HG03095 (cell line): Measurements from ENCODE around the gene LYRM9.
"Not testable (repeated sequence)": the region's sequence is repeated elsewhere in the genome, so short reads cannot be mapped to it uniquely, and the experiment has no call there.

ENCODE experiments used
- ATAC-seq: cut with Tn5 transposase; IDR thresholded peaks from one replicate; pipeline ENCODE4 v1.9.1; 2021; ENCODE audit warnings: moderate library complexity; ENCODE audit not compliant: unreplicated experiment

LYRM9 gene

DNA sequence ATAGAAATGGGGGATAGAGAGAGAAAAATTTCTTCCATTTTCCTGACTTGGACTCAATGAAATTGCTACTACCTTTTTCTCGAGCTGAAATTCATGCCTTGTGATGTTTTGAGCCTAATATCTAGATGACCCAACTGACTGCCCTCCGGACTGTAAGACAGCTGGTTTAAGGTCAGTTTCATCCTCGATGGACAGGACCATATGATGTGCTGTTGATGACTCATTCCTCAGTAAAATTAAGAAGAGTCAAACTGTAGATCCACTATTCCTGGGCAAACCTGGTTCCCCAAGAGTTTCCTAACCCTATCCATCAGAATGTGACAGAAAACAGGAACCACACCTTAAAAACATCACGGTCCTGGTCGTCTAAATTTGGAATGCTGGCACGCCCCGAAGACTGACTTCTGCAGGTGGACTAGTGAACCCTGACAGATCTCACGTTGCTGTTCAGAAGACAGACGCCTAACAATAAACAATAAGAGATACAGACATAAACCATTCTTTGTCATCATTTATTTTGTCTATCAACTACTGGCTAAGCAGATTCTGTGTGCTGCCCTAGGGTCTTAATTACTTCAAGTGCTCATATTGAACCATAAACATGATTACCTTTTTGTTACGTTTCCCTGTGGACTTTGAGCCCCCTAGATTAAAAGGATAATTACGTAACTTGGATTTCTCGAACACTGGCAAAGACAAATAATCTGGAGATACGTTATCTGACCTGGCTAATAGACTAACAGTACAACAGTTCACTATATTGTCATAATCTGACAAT, 47.7 kb downstream of the LYRM9 start:
- no peak for ATAC-seq

GRCh38 chr17:27840688-27841087, 52.5 kb downstream of the LYRM9 start:
- no peak for ATAC-seq

GRCh38 chr17:27840406-27840678, 52.8 kb downstream of the LYRM9 start:
- ATAC-seq: not testable (repeated sequence)

DNA sequence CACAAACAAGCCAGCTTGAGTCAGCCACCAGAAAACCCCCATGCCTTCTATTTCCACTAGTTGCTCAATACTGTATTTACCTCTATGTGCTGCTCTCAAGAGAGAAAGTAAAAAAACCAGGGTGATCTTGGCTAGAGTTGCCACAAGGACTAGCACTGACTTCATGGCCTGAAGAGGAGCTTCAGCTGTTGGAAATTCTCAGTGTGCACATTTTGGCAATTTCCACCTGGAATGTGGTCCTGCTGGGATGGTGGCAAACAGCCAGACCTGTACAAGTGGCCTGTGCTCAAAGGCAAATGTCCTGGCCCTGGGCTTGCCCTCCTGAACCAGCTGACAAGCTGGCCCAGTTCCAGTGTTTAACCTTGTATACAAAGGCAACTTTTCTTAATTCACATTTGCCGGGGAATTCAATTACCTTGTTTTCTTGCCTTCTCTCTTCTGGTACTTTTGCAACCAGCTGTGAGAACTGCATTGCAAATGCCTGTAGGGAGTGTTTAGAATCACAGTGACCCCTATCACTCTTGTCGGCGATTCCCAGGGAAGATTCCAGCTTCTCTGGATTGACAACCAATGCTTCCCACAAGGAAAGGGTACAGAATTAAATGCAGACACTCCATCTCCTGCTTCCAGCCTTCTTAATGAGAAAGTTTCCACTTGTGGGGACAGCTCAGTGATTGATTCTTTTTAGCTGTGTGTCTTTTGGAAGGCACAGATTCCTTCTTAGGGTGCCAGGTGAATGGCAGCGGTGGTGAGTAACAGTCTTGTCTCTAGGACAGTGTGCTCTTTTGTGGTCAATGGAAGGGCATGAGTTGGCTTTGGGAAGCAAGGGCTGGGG, 53.4 kb downstream of the LYRM9 start:
- not testable (repeated sequence) for ATAC-seq

DNA sequence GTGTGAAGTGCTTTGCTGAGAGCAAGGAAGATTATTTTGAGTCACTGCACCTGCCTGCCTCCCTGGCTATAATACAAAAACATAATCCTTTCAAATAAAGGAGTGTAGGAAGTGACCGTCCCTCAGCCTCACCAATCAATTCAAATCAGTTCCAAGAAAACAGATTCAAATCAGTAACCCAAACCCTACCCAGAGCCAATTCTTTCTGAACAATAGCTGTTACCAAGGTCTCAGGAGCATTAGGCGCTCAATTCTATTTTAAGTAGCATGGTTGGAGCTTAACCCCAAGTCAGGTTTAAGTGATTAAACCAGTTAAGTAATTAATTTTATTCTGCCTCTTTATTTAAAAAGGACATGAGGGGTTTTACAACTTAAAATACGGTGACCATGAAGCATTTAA, 54.6 kb downstream of the LYRM9 start:
- ATAC-seq: not testable (repeated sequence)

DNA sequence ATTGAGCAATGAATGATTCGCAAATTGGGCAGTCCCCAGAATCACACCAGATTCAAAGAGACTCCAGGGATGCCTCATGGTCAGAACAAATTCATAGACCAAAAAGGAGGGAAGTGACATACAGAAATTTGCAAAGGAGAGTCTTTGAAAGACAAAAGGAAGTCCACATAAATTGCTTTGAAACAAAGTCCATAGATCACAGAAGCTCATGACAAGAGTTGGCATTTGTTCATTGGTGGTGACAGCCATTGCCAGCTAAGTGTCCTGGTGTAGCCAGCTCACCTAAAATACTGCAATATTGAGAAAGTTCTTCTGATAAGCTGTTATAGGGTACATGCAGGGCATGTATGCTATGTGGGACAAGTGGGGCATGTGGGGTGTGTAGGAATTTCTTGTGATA, 55.4 kb downstream of the LYRM9 start:
- ATAC-seq: not testable (repeated sequence)

- ATAC-seq: no peak
Observed at GRCh38 chr17:27836651-27837050, 56.5 kb downstream of the LYRM9 start.

GRCh38 chr17:27834571-27834970, 58.6 kb downstream of the LYRM9 start:
- ATAC-seq: no peak

- no peak for ATAC-seq
Observed at GRCh38 chr17:27832831-27833230, 60.3 kb downstream of the LYRM9 start.

DNA sequence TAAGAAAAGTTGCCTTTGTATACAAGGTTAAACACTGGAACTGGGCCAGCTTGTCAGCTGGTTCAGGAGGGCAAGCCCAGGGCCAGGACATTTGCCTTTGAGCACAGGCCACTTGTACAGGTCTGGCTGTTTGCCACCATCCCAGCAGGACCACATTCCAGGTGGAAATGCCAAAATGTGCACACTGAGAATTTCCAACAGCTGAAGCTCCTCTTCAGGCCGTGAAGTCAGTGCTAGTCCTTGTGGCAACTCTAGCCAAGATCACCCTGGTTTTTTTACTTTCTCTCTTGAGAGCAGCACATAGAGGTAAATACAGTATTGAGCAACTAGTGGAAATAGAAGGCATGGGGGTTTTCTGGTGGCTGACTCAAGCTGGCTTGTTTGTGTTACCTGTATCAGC, 63.3 kb downstream of the LYRM9 start:
- ATAC-seq: not testable (repeated sequence)

GRCh38 chr17:27829143-27829711, 63.9 kb downstream of the LYRM9 start:
- ATAC-seq: not testable (repeated sequence)
